ENCODE measurements around the gene AGBL2. TPM values are rescaled to one million over a fixed set of nuclear protein-coding genes. Genes with fewer than 3 reads are reported as not detected.

AGBL2 gene, protein sequence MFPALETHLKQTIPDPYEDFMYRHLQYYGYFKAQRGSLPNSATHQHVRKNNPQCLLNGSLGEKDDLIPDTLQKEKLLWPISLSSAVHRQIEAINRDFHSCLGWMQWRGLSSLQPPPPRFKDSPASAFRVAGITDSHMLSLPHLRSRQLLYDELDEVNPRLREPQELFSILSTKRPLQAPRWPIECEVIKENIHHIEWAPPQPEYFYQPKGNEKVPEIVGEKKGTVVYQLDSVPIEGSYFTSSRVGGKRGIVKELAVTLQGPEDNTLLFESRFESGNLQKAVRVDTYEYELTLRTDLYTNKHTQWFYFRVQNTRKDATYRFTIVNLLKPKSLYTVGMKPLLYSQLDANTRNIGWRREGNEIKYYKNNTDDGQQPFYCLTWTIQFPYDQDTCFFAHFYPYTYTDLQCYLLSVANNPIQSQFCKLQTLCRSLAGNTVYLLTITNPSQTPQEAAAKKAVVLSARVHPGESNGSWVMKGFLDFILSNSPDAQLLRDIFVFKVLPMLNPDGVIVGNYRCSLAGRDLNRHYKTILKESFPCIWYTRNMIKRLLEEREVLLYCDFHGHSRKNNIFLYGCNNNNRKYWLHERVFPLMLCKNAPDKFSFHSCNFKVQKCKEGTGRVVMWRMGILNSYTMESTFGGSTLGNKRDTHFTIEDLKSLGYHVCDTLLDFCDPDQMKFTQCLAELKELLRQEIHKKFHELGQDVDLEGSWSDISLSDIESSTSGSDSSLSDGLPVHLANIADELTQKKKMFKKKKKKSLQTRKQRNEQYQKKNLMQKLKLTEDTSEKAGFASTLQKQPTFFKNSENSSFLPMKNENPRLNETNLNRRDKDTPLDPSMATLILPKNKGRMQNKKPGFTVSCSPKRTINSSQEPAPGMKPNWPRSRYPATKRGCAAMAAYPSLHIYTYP
- total RNA-seq, result 1 to 10 TPM; 5.5 to 6.5 TPM

GRCh38 chr11:47715082-47715669 lies at the start of gene AGBL2:
TSS of gene AGBL2 (minus strand) at chr11:47715369. CDS start at chr11:47714650, 719 bp downstream.

DNA sequence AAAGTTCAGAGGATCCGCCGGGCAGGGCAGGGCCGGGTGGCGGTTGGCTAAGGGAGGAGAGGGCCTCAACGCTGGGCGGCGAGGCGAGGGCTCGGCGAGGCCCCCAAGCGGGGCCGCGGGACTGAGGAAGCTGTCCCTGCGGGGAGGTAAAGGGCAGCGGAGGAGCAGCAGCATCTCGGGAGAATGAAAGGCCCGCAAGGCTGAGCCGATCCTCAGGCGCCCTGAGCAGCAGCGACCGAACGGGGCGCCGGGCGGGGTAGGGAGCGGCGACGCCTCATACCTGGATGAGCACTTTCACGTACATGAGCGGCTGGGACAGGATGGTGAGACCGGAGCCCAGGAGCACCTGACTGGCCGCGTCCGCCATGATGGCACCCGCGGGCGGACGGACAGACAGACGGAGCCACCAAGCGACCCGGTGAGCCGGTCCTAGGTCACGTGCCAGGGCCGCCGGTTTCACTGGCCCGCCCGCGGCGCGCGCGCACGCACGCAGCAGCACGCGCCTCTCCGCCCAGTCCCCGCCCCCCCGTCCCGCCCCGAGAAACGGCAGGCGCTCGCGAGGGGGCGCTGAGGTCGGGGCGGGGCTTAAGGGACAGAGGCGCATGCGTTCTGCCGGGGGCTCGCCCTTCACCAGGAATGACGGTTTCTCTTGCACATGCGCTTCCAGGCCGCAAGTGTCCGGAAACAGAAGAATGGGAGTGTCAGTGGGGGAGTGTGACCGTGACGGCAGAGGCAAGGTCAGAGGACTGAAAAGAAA lies 72.9 kb downstream of the AGBL2 start, which contains the start of gene MTCH2:
Gene MTCH2, minus strand, starts transcription at position 461 of the 757 bp plus-strand sequence. Its CDS starts 94 bp downstream, at position 367.

Other genes with a start within 250 kb of the AGBL2 start
- 100 to 1,000 TPM in 1 of 2 experiments, 10 to 100 TPM in 1; 97.3 to 101 TPM for gene CELF1, start 162.2 kb downstream of the AGBL2 start, total RNA-seq
- gene PTPMT1, start 149.8 kb downstream of the AGBL2 start, total RNA-seq, result 10 to 100 TPM; 30.4 to 33.8 TPM
- gene KBTBD4, start 136.4 kb downstream of the AGBL2 start, total RNA-seq, result 10 to 100 TPM; 16.8 to 18.0 TPM
- 10 to 100 TPM; 88.9 to 97.3 TPM for gene NDUFS3, start 136.3 kb downstream of the AGBL2 start, total RNA-seq
- gene FAM180B, start 128.7 kb downstream of the AGBL2 start, total RNA-seq, result under 1 TPM in 1 of 2 experiments, not detected in 1; 0.15 TPM
- gene C1QTNF4, start 121.0 kb downstream of the AGBL2 start, total RNA-seq, result under 1 TPM; 0.33 to 0.39 TPM
- 10 to 100 TPM; 67.9 to 75.9 TPM for gene MTCH2, start 72.8 kb downstream of the AGBL2 start, total RNA-seq
- 100 to 1,000 TPM; 141 to 151 TPM for gene FNBP4, start 52.0 kb upstream of the AGBL2 start, total RNA-seq
- 10 to 100 TPM; 56.6 to 58.7 TPM for gene NUP160, start 133.0 kb upstream of the AGBL2 start, total RNA-seq

Measured in activated naive CD4-positive, alpha-beta T cell treated with anti-CD3 and anti-CD28 coated beads, Interleukin-2, amount 10 ng/mL, durations not matched to agents 5 hours and 36 hours (primary cell).